ENCODE data around the gene TSPAN9.

TSPAN9 gene

GRCh38 chr12:3172124-3173007 lies 95.2 kb downstream of the TSPAN9 start:
- peaks cover 1% of the 10 kb centered on the region for H3K4me1 Mint-ChIP-seq (ENCODE audit: low read depth)
- H3K36me3 Mint-ChIP-seq, result no peaks in the 10 kb centered on the region
- no peak overlapping the region for H3K27ac Mint-ChIP-seq
- H3K27me3 Mint-ChIP-seq, result peaks cover 3% of the 10 kb centered on the region
- no peak overlapping the region for H3K4me3 Mint-ChIP-seq
- H3K9me3 Mint-ChIP-seq (ENCODE audit: low read depth), result no peaks in the 10 kb centered on the region

- H3K27me3 Mint-ChIP-seq, result peaks cover 3% of the 10 kb centered on the region
- H3K4me1 Mint-ChIP-seq (ENCODE audit: low read depth), result peaks cover 1% of the 10 kb centered on the region
- no peaks in the 10 kb centered on the region for H3K9me3 Mint-ChIP-seq (ENCODE audit: low read depth)
- no peaks in the 10 kb centered on the region for H3K36me3 Mint-ChIP-seq
- H3K27ac Mint-ChIP-seq, result no peak overlapping the region
- H3K4me3 Mint-ChIP-seq, result no peak overlapping the region
Observed at GRCh38 chr12:3173008-3173553, 95.9 kb downstream of the TSPAN9 start.

GRCh38 chr12:3173912-3174311 lies 96.7 kb downstream of the TSPAN9 start:
- H3K4me1 Mint-ChIP-seq (ENCODE audit: low read depth), result peaks cover 1% of the 10 kb centered on the region
- no peaks in the 10 kb centered on the region for H3K9me3 Mint-ChIP-seq (ENCODE audit: low read depth)
- H3K4me3 Mint-ChIP-seq, result no peak overlapping the region
- H3K27ac Mint-ChIP-seq, result no peak overlapping the region
- peaks cover 6% of the 10 kb centered on the region for H3K27me3 Mint-ChIP-seq
- no peaks in the 10 kb centered on the region for H3K36me3 Mint-ChIP-seq

- peaks cover 6% of the 10 kb centered on the region for H3K27me3 Mint-ChIP-seq
- H3K36me3 Mint-ChIP-seq, result no peaks in the 10 kb centered on the region
- H3K27ac Mint-ChIP-seq, result no peak overlapping the region
- no peaks in the 10 kb centered on the region for H3K9me3 Mint-ChIP-seq (ENCODE audit: low read depth)
- no peak overlapping the region for H3K4me3 Mint-ChIP-seq
- H3K4me1 Mint-ChIP-seq (ENCODE audit: low read depth), result no peaks in the 10 kb centered on the region
Observed at GRCh38 chr12:3175238-3175637, 98.1 kb downstream of the TSPAN9 start.

- Mint-ChIP-seq H3K4me1 (ENCODE audit: low read depth) (no peaks in the 10 kb centered on the region), H3K27ac (no peak overlapping the region), H3K27me3 (peaks cover 8% of the 10 kb centered on the region), H3K36me3 (no peaks in the 10 kb centered on the region), H3K9me3 (ENCODE audit: low read depth) (no peaks in the 10 kb centered on the region), H3K4me3 (no peak overlapping the region)
Observed at GRCh38 chr12:3176754-3177153, 99.6 kb downstream of the TSPAN9 start.

- Mint-ChIP-seq H3K27ac (no peak overlapping the region), H3K27me3 (peaks cover 8% of the 10 kb centered on the region), H3K4me3 (no peak overlapping the region), H3K9me3 (ENCODE audit: low read depth) (no peaks in the 10 kb centered on the region), H3K4me1 (ENCODE audit: low read depth) (no peaks in the 10 kb centered on the region), H3K36me3 (no peaks in the 10 kb centered on the region)
Observed at GRCh38 chr12:3177778-3178425, 100.7 kb downstream of the TSPAN9 start.

- Mint-ChIP-seq H3K36me3 (no peaks in the 10 kb centered on the region), H3K4me3 (no peak overlapping the region), H3K27me3 (peaks cover 8% of the 10 kb centered on the region), H3K27ac (no peak overlapping the region), H3K9me3 (ENCODE audit: low read depth) (no peaks in the 10 kb centered on the region), H3K4me1 (ENCODE audit: low read depth) (no peaks in the 10 kb centered on the region)
Observed at GRCh38 chr12:3178671-3179313, 101.6 kb downstream of the TSPAN9 start.

GRCh38 chr12:3179731-3180130 lies 102.6 kb downstream of the TSPAN9 start:
- H3K27me3 Mint-ChIP-seq, result peaks cover 6% of the 10 kb centered on the region
- H3K4me3 Mint-ChIP-seq, result no peak overlapping the region
- H3K9me3 Mint-ChIP-seq (ENCODE audit: low read depth), result no peaks in the 10 kb centered on the region
- no peaks in the 10 kb centered on the region for H3K36me3 Mint-ChIP-seq
- H3K4me1 Mint-ChIP-seq (ENCODE audit: low read depth), result no peaks in the 10 kb centered on the region
- no peak overlapping the region for H3K27ac Mint-ChIP-seq

- Mint-ChIP-seq H3K27ac (no peak overlapping the region), H3K27me3 (peaks cover 6% of the 10 kb centered on the region), H3K36me3 (no peaks in the 10 kb centered on the region), H3K4me3 (no peak overlapping the region), H3K9me3 (ENCODE audit: low read depth) (no peaks in the 10 kb centered on the region), H3K4me1 (ENCODE audit: low read depth) (no peaks in the 10 kb centered on the region)
Observed at GRCh38 chr12:3182426-3182825, 105.2 kb downstream of the TSPAN9 start.

- Mint-ChIP-seq H3K27ac (no peak overlapping the region), H3K4me3 (no peak overlapping the region), H3K27me3 (peaks cover 1% of the 10 kb centered on the region), H3K9me3 (ENCODE audit: low read depth) (no peaks in the 10 kb centered on the region), H3K4me1 (ENCODE audit: low read depth) (no peaks in the 10 kb centered on the region), H3K36me3 (no peaks in the 10 kb centered on the region)
Observed at GRCh38 chr12:3184485-3184884, 107.3 kb downstream of the TSPAN9 start.

GRCh38 chr12:3185260-3185870 lies 108.2 kb downstream of the TSPAN9 start:
- no peaks in the 10 kb centered on the region for H3K9me3 Mint-ChIP-seq (ENCODE audit: low read depth)
- no peaks in the 10 kb centered on the region for H3K36me3 Mint-ChIP-seq
- no peak overlapping the region for H3K27ac Mint-ChIP-seq
- H3K27me3 Mint-ChIP-seq, result peaks cover 1% of the 10 kb centered on the region
- H3K4me1 Mint-ChIP-seq (ENCODE audit: low read depth), result no peaks in the 10 kb centered on the region
- H3K4me3 Mint-ChIP-seq, result no peak overlapping the region

GRCh38 chr12:3186546-3187215 lies 109.5 kb downstream of the TSPAN9 start:
- H3K9me3 Mint-ChIP-seq (ENCODE audit: low read depth), result no peaks in the 10 kb centered on the region
- no peak overlapping the region for H3K4me3 Mint-ChIP-seq
- no peak overlapping the region for H3K27ac Mint-ChIP-seq
- no peaks in the 10 kb centered on the region for H3K4me1 Mint-ChIP-seq (ENCODE audit: low read depth)
- H3K36me3 Mint-ChIP-seq, result no peaks in the 10 kb centered on the region
- peaks cover 1% of the 10 kb centered on the region for H3K27me3 Mint-ChIP-seq

- peaks cover 1% of the 10 kb centered on the region for H3K27me3 Mint-ChIP-seq
- H3K27ac Mint-ChIP-seq, result no peak overlapping the region
- no peak overlapping the region for H3K4me3 Mint-ChIP-seq
- H3K9me3 Mint-ChIP-seq (ENCODE audit: low read depth), result no peaks in the 10 kb centered on the region
- H3K36me3 Mint-ChIP-seq, result no peaks in the 10 kb centered on the region
- no peaks in the 10 kb centered on the region for H3K4me1 Mint-ChIP-seq (ENCODE audit: low read depth)
Observed at GRCh38 chr12:3187846-3188770, 110.9 kb downstream of the TSPAN9 start.

Measured in activated naive CD8-positive, alpha-beta T cell (primary cell).